Lower leg skin (tissue), 3 donors: ENCODE results near the gene NUDT3.

Source experiments
- POLR2A ChIP-seq, 2 donors: fragments of 450-650 bp; IDR thresholded peaks; one replicate each; pipeline ENCODE4 v1.6.1; 2016 to 2017; ENCODE audit warnings: antibody characterized with exemption in 2 of 2, mild to moderate bottlenecking in 1 of 2, moderate library complexity in 1 of 2
- TF ChIP-seq, protein P1 (sequence below), 3 donors: fragments of 450-650 bp; IDR thresholded peaks; one replicate each; pipeline ENCODE4 v1.5.1; 2016; ENCODE audit warnings: antibody characterized with exemption in 3 of 3, mild to moderate bottlenecking in 3 of 3, moderate library complexity in 2 of 3

DNA sequence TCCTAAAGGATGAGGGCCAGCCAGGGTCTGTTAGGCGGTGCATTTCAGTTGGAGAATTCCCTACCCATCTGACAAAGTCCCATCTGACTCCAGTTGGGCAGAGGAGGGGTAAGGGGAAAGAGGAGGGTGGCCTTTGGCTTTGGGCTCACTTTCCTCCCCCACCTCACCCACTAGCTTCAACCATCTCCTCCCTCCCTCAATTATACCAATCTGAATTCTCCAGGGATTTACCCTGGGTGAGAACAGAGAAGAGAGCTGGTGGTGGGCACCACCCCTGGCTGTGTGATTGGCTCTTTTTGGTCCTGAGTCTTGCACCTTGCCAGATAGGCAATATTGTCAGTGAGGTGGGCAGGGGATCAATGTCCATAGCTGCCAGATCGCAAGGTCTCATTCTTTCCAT, 152.6 kb downstream of the NUDT3 start:
- TF ChIP-seq, protein P1, sequence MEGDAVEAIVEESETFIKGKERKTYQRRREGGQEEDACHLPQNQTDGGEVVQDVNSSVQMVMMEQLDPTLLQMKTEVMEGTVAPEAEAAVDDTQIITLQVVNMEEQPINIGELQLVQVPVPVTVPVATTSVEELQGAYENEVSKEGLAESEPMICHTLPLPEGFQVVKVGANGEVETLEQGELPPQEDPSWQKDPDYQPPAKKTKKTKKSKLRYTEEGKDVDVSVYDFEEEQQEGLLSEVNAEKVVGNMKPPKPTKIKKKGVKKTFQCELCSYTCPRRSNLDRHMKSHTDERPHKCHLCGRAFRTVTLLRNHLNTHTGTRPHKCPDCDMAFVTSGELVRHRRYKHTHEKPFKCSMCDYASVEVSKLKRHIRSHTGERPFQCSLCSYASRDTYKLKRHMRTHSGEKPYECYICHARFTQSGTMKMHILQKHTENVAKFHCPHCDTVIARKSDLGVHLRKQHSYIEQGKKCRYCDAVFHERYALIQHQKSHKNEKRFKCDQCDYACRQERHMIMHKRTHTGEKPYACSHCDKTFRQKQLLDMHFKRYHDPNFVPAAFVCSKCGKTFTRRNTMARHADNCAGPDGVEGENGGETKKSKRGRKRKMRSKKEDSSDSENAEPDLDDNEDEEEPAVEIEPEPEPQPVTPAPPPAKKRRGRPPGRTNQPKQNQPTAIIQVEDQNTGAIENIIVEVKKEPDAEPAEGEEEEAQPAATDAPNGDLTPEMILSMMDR (IDR thresholded peaks at IDR 0.05) = no peak
- TF ChIP-seq POLR2A (IDR thresholded peaks at IDR 0.05) = no peak
